Heart right ventricle (tissue), 16 donors: Measurements from ENCODE around the gene HIRA. TPM values are rescaled to one million over a fixed set of nuclear protein-coding genes. Genes with fewer than 3 reads are reported as not detected.
A peak's percentile ranks its signal among the peaks of the same experiment; 100 is the strongest.

ENCODE experiments used
- ATAC-seq, 8 donors: fragments of 200-7000 bp; cut with Tn5 transposase; one replicate each; pipeline ENCODE4 v1.9.1; 2020; ENCODE audit warnings: mild to moderate bottlenecking in 8 of 8, moderate library complexity in 8 of 8, moderate number of reproducible peaks in 1 of 8
- DNase-seq, 2 donors: peaks; one replicate each; pipeline ENCODE4 v3.0.0-alpha.2; 2020
- H3K27ac ChIP-seq, 10 donors: fragments of 200-600 bp; sonication (generic) in 2 of 10; one replicate each; pipeline versions ENCODE4 v1.5.0 to v1.8.0; 2020 to 2022; ENCODE audit warnings: mild to moderate bottlenecking in 3 of 10
- H3K27me3 ChIP-seq, 7 donors: fragments of 200-600 bp; one replicate each; pipeline ENCODE4 v1.8.0; 2021 to 2022; ENCODE audit warnings: mild to moderate bottlenecking in 2 of 7
- H3K36me3 ChIP-seq, 9 donors: fragments of 200-600 bp; sonication (generic) in 1 of 9; one replicate each; pipeline versions ENCODE4 v1.5.0 to v1.8.0; 2020 to 2022; ENCODE audit warnings: mild to moderate bottlenecking in 2 of 9
- H3K4me1 ChIP-seq, 9 donors: fragments of 200-600 bp; sonication (generic) in 1 of 9; one replicate each; pipeline versions ENCODE4 v1.5.0 to v1.8.0; 2020 to 2022; ENCODE audit warnings: mild to moderate bottlenecking in 4 of 9
- H3K4me3 ChIP-seq, 10 donors: fragments of 200-600 bp; sonication (generic) in 2 of 10; one replicate each; pipeline versions ENCODE4 v1.5.0 to v1.8.0; 2020 to 2022; ENCODE audit warnings: mild to moderate bottlenecking in 7 of 10, moderate library complexity in 2 of 10
- H3K9me3 ChIP-seq, 11 donors: fragments of 200-600 bp in 10 of 11; sonication (generic) in 2 of 11; one replicate each; pipeline versions ENCODE4 v1.5.0 to v1.8.0; 2013 to 2022; ENCODE audit warnings: mild to moderate bottlenecking in 2 of 11, control low read depth in 1 of 11, moderate library complexity in 1 of 11
- WGBS, 2 donors: extraction: QIAGEN DNeasy Blood & Tissue Kit; methylation state at CpG; one replicate each; pipeline ENCODE4 v1.1.7; 2013; ENCODE audit warnings: inconsistent platforms in 1 of 2; 5-methylcytosine and 5-hydroxymethylcytosine counted together
- intact Hi-C, 10 donors: fragments of 100-400 bp; cut with DNase I; formaldehyde crosslinking; loops; one replicate each; pipeline versions ENCODE4 v1.11.1 to v1.14.2; 2022
- polyA plus RNA-seq, 2 donors: library from polyadenylated mRNA; stranded (reverse); fragments of 200-250 nt; gene quantifications; one replicate each; pipeline ENCODE4 v1.2.3, GENCODE V29; 2013
- total RNA-seq, 10 donors: library from RNA; stranded (reverse); fragmentation: NEBNext Ultra II Directional in 3 of 10; extraction: Animal tissue kit (Norgen Biotek cat#: 25700) in 3 of 10; gene quantifications; one replicate each; pipeline versions ENCODE4 v1.2.1 to v1.2.4, GENCODE V29; 2021 to 2023
- TF ChIP-seq, protein P1 (sequence below), 9 donors: fragments of 200-600 bp; sonication (generic) in 2 of 9; IDR thresholded peaks; one replicate each; pipeline versions ENCODE4 v1.5.0 to v1.8.0; 2021 to 2022; ENCODE audit warnings: antibody characterized with exemption in 9 of 9, mild to moderate bottlenecking in 5 of 9, moderate library complexity in 1 of 9
- donor health status: Arrhythmogenic right ventricular cardiomyopathy.
- donor health status: ischemic (EF 13 %, LVEDD 7.1; RV severe dilation, severe dysfunction).
- donor health status: healthy with polysubstance abuse.
- donor health status: DM: no; HTN: yes; CAD: no.
- donor health status: DM: no; HTN: no; CAD: no.
- donor health status: ischemic (EF 25% LVEDD 6.9; RV normal size, moderate dysfunction).
- donor health status: ischemic (EF 25% LVEDD 5.7; RV mildly dilated, moderate dysfunction).
- donor health status: healthy.
- donor health status: DM: yes; HTN: yes; CAD: no.
- donor health status: Ischemic cardiomyopathy.
- donor health status: ischemic (EF 35%, LVEDD 5.7; RV mildly dilated, moderate dysfunction).
- donor health status: nonischemic (EF 11% LVEDD 7.7; RV severe dilation, severe dysfunction).
- donor health status: DM: yes; HTN: yes; CAD: no.
- donor health status: PGD.
- donor health status: ischemic (EF 29% LVEDD 5.4; RV normal size, mild dysfunction).
- donor health status: nonischemic (EF 23%, LVEDD 6.1; RV moderate dilation, normal function).

The HIRA gene
- total and polyA plus RNA-seq, 12 donors, result 3.1 to 23.2 (median 17.5) TPM

DNA sequence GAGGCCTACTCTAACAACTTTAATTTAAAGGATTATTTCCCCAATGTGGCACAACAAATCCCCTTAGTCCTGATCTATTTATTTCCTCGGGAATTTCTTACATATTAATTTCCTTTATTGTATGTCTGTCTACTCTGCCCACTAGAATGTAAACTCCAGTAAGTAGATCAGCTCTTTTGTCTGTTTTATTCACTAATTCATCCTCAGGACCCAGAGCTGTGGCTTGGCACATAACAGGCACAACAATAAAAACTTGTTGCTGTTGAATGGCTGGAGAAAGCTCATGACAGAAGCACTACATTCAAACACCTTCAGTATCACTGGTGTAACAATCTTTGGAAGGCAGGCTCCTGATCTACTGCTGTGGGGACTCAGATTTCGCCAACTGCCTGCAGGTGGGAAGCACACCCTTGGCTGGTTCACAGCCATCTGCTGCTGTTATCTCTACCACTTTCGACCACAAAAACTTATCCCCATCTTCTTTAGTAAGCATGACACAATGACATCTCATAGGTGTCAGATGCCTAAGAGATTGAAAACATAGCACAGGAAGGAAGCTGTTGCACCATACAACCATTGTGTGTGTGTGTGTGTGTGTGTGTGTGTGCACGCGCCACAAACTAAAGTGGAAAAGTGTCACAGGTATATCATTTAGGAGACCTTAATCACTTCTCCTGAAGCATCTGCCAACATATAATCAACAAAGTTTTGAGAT lies 11.9 kb downstream of the HIRA start:
- H3K36me3 ChIP-seq, result peaks cover 0 to 3% (median 0%) of the 10 kb centered on the region in 9 donors
- peak overlapping the region in 1 of 10 donors; percentile 76 for H3K27ac ChIP-seq
- DNase-seq, result no peak
- WGBS, 2 donors, result 67 to 68% methylated on average over 5 of the region's 5 CpGs
- H3K4me3 ChIP-seq, result no peak overlapping the region
- H3K9me3 ChIP-seq, result no peaks in the 10 kb centered on the region
- H3K4me1 ChIP-seq, result peaks cover 3 to 58% (median 20%) of the 10 kb centered on the region in 9 donors
- no peaks in the 10 kb centered on the region for H3K27me3 ChIP-seq
- TF ChIP-seq, protein P1, sequence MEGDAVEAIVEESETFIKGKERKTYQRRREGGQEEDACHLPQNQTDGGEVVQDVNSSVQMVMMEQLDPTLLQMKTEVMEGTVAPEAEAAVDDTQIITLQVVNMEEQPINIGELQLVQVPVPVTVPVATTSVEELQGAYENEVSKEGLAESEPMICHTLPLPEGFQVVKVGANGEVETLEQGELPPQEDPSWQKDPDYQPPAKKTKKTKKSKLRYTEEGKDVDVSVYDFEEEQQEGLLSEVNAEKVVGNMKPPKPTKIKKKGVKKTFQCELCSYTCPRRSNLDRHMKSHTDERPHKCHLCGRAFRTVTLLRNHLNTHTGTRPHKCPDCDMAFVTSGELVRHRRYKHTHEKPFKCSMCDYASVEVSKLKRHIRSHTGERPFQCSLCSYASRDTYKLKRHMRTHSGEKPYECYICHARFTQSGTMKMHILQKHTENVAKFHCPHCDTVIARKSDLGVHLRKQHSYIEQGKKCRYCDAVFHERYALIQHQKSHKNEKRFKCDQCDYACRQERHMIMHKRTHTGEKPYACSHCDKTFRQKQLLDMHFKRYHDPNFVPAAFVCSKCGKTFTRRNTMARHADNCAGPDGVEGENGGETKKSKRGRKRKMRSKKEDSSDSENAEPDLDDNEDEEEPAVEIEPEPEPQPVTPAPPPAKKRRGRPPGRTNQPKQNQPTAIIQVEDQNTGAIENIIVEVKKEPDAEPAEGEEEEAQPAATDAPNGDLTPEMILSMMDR (IDR thresholded peaks at IDR 0.05), result no peak
- intact Hi-C loops, result loop anchor here in 1 of 10 donors (10.0 kb wide), 1 partner anchor 55 kb away; the partner anchor contains the start of genes CDC45 and UFD1
- peak in 2 of 8 donors; percentile 31 to 44 for ATAC-seq

DNA sequence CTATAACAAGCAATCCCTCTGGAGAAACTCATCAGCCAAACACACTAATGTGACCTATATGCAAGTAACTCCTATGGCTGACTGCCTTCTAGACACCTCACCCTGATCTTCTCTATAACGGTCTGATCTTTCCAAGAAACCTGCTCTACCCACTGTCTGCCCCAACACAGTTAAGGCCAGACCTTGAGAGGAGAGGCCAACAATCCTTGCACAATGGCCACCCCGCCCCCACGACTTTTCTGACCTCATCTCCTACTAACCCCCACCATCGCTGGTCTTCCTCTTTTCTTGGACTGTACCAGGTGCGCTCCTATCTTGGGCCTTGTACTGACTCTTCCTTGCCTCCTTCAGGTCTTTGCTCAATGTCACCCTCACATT lies 12.5 kb downstream of the HIRA start:
- TF ChIP-seq, protein P1 (IDR thresholded peaks at IDR 0.05), result no peak
- H3K36me3 ChIP-seq, result no peaks in the 10 kb centered on the region
- H3K4me3 ChIP-seq, result no peak overlapping the region
- no peaks in the 10 kb centered on the region for H3K27me3 ChIP-seq
- intact Hi-C loops, result loop anchor here in 1 of 10 donors (10.0 kb wide), 1 partner anchor 56 kb away; the partner anchor contains the start of genes CDC45 and UFD1
- DNase-seq (no peak), ATAC-seq (peak in 2 of 8 donors; percentile 30 to 46)
- H3K4me1 ChIP-seq, result peaks cover 3 to 52% (median 16%) of the 10 kb centered on the region in 9 donors
- peak overlapping the region in 1 of 10 donors; percentile 76 for H3K27ac ChIP-seq
- 79 to 85% methylated on average over 5 of the region's 5 CpGs for WGBS, 2 donors
- no peaks in the 10 kb centered on the region for H3K9me3 ChIP-seq

DNA sequence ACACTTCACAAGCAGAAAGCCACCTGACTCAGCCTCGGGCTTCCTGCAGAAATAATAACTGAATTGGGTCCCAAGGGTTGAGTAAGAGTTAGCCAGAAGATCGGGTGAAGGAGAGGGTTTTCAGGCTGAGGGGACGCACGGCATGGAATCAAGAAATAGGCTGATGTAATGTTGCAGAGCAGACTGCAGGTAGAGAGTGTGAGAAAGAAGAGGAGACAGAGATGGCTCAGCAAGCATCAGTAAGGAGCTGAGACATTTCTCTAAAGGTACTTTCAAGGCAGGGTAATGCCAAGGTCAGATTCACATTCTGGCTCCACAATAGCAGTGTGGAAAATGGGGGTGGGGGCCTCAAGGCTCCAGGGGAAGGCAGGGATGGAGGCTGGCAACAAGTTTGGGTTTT lies 18.6 kb downstream of the HIRA start:
- Histone ChIP-seq H3K27me3 (no peaks in the 10 kb centered on the region), H3K9me3 (no peaks in the 10 kb centered on the region), H3K4me3 (no peak overlapping the region), H3K36me3 (peaks cover 0 to 31% (median 6%) of the 10 kb centered on the region in 9 donors), H3K27ac (no peak overlapping the region), H3K4me1 (peaks cover 0 to 53% (median 12%) of the 10 kb centered on the region in 9 donors)
- TF ChIP-seq, protein P1 (IDR thresholded peaks at IDR 0.05), result no peak
- DNase-seq, result no peak
- intact Hi-C loops, result loop anchor here in 1 of 10 donors (10.0 kb wide), 1 partner anchor 62 kb away; the partner anchor contains the start of genes CDC45 and UFD1
- ATAC-seq, result no peak
- WGBS, 2 donors, result 89 to 92% methylated on average over 4 of the region's 4 CpGs

DNA sequence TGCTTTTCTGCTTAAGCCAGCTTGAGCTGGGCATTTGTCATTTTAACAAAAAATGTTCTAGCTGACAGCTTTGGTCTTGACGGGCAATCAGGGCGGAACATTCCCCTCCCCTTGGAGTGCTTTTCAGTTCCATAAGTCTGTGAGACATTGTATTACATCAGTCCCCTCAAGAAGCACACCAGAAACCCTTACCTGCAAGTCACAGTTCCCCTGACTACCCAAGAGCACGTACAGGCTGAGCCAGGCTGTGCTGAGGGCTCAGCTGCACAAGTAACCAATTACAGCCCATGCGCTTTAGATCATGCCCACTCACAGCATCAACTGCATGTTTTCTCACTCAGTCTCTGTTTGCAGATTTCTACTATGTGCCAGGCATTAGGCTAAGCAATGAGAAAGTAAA lies 19.1 kb downstream of the HIRA start:
- 87 to 94% methylated on average over 4 of the region's 4 CpGs for WGBS, 2 donors
- no peak for ATAC-seq
- no peak for DNase-seq

More for the DNA sequence above, 19.1 kb downstream of the HIRA start:
- Histone ChIP-seq H3K36me3 (peaks cover 0 to 36% (median 6%) of the 10 kb centered on the region in 9 donors), H3K4me3 (no peak overlapping the region), H3K9me3 (no peaks in the 10 kb centered on the region), H3K27ac (no peak overlapping the region), H3K4me1 (peaks cover 0 to 58% (median 9%) of the 10 kb centered on the region in 9 donors), H3K27me3 (no peaks in the 10 kb centered on the region)
- intact Hi-C loops, result loop anchor here in 1 of 10 donors (10.0 kb wide), 1 partner anchor 62 kb away; the partner anchor contains the start of genes CDC45 and UFD1
- TF ChIP-seq, protein P1 (IDR thresholded peaks at IDR 0.05), result no peak
